ENCODE data around the gene MPEG1. TPM values are rescaled to one million over a fixed set of nuclear protein-coding genes. Genes with fewer than 3 reads are reported as not detected.
A peak's percentile ranks its signal among the peaks of the same experiment; 100 is the strongest.

The MPEG1 gene
- total RNA-seq, 2 donors from 2014 or later, result not detected

GRCh38 chr11:59199546-59200422, 12.9 kb downstream of the MPEG1 start:
- Mint-ChIP-seq H3K9me3 (peaks cover 0 to 12% of the 10 kb centered on the region in 2 donors), H3K27ac (no peak overlapping the region), H3K36me3 (peaks cover 6 to 20% of the 10 kb centered on the region in 2 donors)
- ATAC-seq (peak; percentile 90 to 93), DNase-seq (ENCODE audit: low spot score in 2 of 2) (no peak)

GRCh38 chr11:59198726-59199125, 14.0 kb downstream of the MPEG1 start:
- ATAC-seq, result no peak
- peaks cover 6 to 20% of the 10 kb centered on the region in 2 donors for H3K36me3 Mint-ChIP-seq
- no peak for DNase-seq (ENCODE audit: low spot score in 2 of 2)
- H3K9me3 Mint-ChIP-seq, result peaks cover 0 to 12% of the 10 kb centered on the region in 2 donors
- H3K27ac Mint-ChIP-seq, result no peak overlapping the region

DNA sequence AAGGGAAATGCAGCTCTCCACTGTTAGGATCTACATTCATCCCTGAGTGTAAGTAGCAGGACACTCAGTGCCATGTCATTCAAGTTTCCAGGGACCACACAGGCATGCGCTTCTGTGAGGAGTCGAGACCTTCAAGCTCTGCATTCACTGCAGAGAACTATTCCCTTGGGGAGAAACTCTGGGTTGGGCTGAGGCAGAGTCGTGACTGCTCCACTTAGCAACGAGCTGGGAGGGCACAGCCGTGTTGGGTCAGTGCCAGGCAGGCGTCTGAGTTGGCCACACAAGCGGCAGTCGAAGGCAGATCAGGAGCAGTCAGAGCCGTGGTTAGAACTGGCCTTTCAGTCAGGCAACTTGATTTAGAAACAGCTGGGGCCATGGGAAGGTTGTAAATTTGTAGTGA, 14.7 kb downstream of the MPEG1 start:
- Mint-ChIP-seq H3K9me3 (peaks cover 0 to 12% of the 10 kb centered on the region in 2 donors), H3K36me3 (peaks cover 6 to 20% of the 10 kb centered on the region in 2 donors), H3K27ac (no peak overlapping the region)
- ATAC-seq, result no peak
- no peak for DNase-seq (ENCODE audit: low spot score in 2 of 2)

- peaks cover 6 to 20% of the 10 kb centered on the region in 2 donors for H3K36me3 Mint-ChIP-seq
- H3K9me3 Mint-ChIP-seq, result peaks cover 0 to 12% of the 10 kb centered on the region in 2 donors
- ATAC-seq (no peak), DNase-seq (ENCODE audit: low spot score in 2 of 2) (no peak)
- no peak overlapping the region for H3K27ac Mint-ChIP-seq
Measured at GRCh38 chr11:59196777-59197176, 15.9 kb downstream of the MPEG1 start.

GRCh38 chr11:59195586-59195985, 17.1 kb downstream of the MPEG1 start:
- no peak for ATAC-seq
- Mint-ChIP-seq H3K9me3 (peaks cover 0 to 12% of the 10 kb centered on the region in 2 donors), H3K27ac (no peak overlapping the region), H3K36me3 (peaks cover 6 to 20% of the 10 kb centered on the region in 2 donors)
- DNase-seq (ENCODE audit: low spot score in 2 of 2), result no peak

- H3K36me3 Mint-ChIP-seq, result peaks cover 6 to 19% of the 10 kb centered on the region in 2 donors
- H3K27ac Mint-ChIP-seq, result peak overlapping the region in 1 of 2 donors; percentile 51
- ATAC-seq, result no peak
- no peak for DNase-seq (ENCODE audit: low spot score in 2 of 2)
- H3K9me3 Mint-ChIP-seq, result peaks cover 0 to 12% of the 10 kb centered on the region in 2 donors
Measured at GRCh38 chr11:59193587-59194130, 19.1 kb downstream of the MPEG1 start.

GRCh38 chr11:59192446-59193020, 20.2 kb downstream of the MPEG1 start:
- DNase-seq (ENCODE audit: low spot score in 2 of 2) (no peak), ATAC-seq (no peak)
- peaks cover 6 to 8% of the 10 kb centered on the region in 2 donors for H3K36me3 Mint-ChIP-seq
- no peak overlapping the region for H3K27ac Mint-ChIP-seq
- peaks cover 0 to 7% of the 10 kb centered on the region in 2 donors for H3K9me3 Mint-ChIP-seq

DNA sequence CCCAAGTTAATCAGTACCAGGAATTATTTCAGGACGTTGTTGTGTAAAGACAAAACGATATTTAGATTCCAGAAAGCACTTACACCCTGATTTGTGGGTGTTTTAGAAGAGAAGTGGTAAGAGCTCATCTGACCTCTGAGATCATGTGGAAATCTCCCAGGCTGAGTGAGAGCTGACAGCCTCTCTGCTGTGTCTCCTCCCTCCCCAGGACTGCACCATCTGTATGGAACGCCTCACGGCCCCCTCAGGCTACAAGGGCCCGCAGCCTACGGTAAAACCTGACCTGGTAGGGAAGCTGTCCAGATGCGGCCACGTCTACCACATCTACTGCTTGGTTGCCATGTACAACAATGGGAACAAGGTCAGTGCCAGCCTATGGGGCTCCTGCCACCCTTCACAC, 20.8 kb downstream of the MPEG1 start:
- H3K27ac Mint-ChIP-seq, result no peak overlapping the region
- H3K9me3 Mint-ChIP-seq, result peaks cover 0 to under 1% of the 10 kb centered on the region in 2 donors
- no peak for DNase-seq (ENCODE audit: low spot score in 2 of 2)

GRCh38 chr11:59191095-59191494, 21.6 kb downstream of the MPEG1 start:
- Mint-ChIP-seq H3K9me3 (no peaks in the 10 kb centered on the region), H3K27ac (peak overlapping the region in 1 of 2 donors; percentile 61), H3K36me3 (no peaks in the 10 kb centered on the region)
- DNase-seq (ENCODE audit: low spot score in 2 of 2) (no peak), ATAC-seq (no peak)

More for the DNA sequence above, 20.8 kb downstream of the MPEG1 start:
- peaks cover 2% of the 10 kb centered on the region in 2 donors for H3K36me3 Mint-ChIP-seq
- ATAC-seq, result no peak

- ATAC-seq, result no peak
- Mint-ChIP-seq H3K36me3 (no peaks in the 10 kb centered on the region), H3K9me3 (no peaks in the 10 kb centered on the region), H3K27ac (no peak overlapping the region)
- DNase-seq (ENCODE audit: low spot score in 2 of 2), result no peak
Measured at GRCh38 chr11:59189986-59190385, 22.7 kb downstream of the MPEG1 start.

GRCh38 chr11:59188954-59189353, 23.8 kb downstream of the MPEG1 start:
- H3K27ac Mint-ChIP-seq, result no peak overlapping the region
- no peaks in the 10 kb centered on the region for H3K36me3 Mint-ChIP-seq
- ATAC-seq (no peak), DNase-seq (ENCODE audit: low spot score in 2 of 2) (no peak)
- H3K9me3 Mint-ChIP-seq, result no peaks in the 10 kb centered on the region

GRCh38 chr11:59187587-59187986, 25.1 kb downstream of the MPEG1 start:
- no peak for ATAC-seq
- no peak overlapping the region for H3K27ac Mint-ChIP-seq
- no peaks in the 10 kb centered on the region for H3K9me3 Mint-ChIP-seq
- H3K36me3 Mint-ChIP-seq, result no peaks in the 10 kb centered on the region
- no peak for DNase-seq (ENCODE audit: low spot score in 2 of 2)

DNA sequence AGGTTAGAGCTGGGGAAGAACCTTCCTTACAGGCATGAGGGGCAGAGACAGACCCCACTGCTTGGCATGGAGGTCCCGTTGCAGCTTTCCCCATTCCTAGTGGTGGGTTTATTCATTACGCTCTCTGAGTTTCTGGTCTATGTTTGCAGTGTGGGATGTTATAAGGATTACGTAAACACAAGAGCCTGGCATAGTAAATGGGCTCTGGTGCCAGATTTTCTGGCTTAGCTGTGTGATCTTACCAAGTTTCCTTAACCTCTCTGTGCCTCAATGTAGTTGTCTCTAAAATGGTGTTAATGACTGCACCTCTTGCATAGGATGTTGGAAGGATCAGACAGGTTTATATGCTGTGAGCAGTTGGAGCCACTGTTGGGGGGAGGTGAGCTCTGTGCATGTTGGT, 25.7 kb downstream of the MPEG1 start:
- H3K9me3 Mint-ChIP-seq, result no peaks in the 10 kb centered on the region
- DNase-seq (ENCODE audit: low spot score in 2 of 2), result no peak
- peak overlapping the region in 1 of 2 donors; percentile 3 for H3K27ac Mint-ChIP-seq
- no peak for ATAC-seq
- no peaks in the 10 kb centered on the region for H3K36me3 Mint-ChIP-seq

DNA sequence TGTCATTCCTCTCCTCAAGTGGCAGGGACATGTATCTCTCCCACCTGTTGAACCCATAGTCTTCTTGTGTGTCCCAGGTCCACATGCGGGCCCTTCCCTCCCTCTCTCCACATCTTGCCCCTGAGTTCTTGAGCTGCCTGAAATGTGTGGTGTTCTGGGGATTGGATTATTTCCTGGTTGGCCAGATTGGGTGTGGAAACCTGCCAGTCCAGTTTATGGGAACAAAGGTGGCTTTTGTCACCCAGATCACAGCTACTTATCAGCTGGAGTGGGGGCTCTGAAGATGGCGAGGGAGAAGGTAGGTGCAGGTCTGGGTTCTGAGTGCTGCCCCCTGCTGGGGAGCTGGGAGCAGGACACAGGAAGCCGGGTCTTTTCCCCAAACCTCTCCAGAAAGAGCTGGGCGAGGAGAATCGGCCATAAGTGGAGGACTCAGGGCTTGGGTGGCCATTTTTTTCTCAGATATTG, 26.6 kb downstream of the MPEG1 start:
- DNase-seq (ENCODE audit: low spot score in 2 of 2) (peak in 1 of 2 donors; percentile 64), ATAC-seq (peak; percentile 64 to 70)
- no peaks in the 10 kb centered on the region for H3K36me3 Mint-ChIP-seq
- H3K9me3 Mint-ChIP-seq, result no peaks in the 10 kb centered on the region
- no peak overlapping the region for H3K27ac Mint-ChIP-seq

DNA sequence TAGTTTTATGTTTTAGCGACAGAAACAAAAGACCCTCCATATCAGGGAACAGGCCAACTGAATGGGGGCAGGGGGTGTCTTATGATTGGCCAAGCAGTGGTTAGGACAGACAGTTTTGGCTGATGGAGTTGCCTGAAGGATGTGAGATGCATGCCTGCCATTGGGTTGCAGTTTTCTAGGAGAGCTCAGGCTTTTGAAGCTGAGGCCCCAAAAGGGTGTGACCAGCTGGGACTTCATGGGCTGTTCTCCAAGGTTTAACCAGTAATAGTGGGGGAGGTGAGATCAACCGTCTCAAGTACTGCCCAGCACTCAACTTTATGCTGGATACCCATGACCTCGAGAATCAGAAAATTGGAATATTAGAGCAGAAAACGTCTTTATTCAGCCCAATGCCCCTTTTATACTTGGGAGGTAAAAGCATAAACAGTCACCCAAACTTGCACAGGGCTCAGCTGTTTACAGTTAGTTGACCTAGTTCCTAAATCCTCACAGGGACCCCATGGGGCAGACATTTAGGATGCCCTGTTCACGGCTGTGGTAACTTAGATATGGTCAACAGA, 27.3 kb downstream of the MPEG1 start:
- no peaks in the 10 kb centered on the region for H3K36me3 Mint-ChIP-seq
- no peak for DNase-seq (ENCODE audit: low spot score in 2 of 2)
- H3K27ac Mint-ChIP-seq, result no peak overlapping the region
- H3K9me3 Mint-ChIP-seq, result no peaks in the 10 kb centered on the region
- no peak for ATAC-seq

GRCh38 chr11:59184691-59185339, 27.9 kb downstream of the MPEG1 start:
- DNase-seq (ENCODE audit: low spot score in 2 of 2) (no peak), ATAC-seq (no peak)
- Mint-ChIP-seq H3K9me3 (peaks cover 0 to 2% of the 10 kb centered on the region in 2 donors), H3K36me3 (peaks cover 0 to 3% of the 10 kb centered on the region in 2 donors), H3K27ac (no peak overlapping the region)
